ENCODE results near the gene CMAS.

DNA sequence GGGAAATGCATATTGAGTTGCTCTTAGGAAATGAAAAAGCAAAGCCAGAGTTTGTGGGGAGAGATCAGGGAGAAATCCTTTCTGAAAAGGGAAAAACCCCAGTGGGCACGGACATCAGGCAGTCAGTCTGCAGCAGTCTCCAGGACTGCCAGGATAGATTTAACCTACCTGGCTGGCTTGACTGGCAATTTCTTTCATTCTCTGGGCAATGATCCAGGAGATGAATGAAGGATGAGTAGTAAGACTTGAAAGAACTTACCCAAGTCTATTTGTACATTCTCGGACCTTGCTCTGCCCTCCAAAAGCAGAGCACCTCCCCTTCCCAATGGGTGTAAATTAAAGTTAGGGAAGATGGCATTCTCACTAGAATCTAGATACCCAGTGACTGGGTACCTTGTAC, 42.9 kb downstream of the CMAS start:
- TF ChIP-seq EP300 (IDR thresholded peaks at IDR 0.05; ENCODE audit: borderline replicate concordance in 1 of 2, low read depth in 2 of 2, low read length in 2 of 2) (no peak), SIX5 (IDR thresholded peaks at IDR 0.05; ENCODE audit: low read depth, low read length) (no peak), POLR2A (IDR thresholded peaks at IDR 0.05; ENCODE audit: control extremely low read depth in 1 of 2, low read depth in 2 of 2, low read length in 2 of 2) (no peak), CREB1 (IDR thresholded peaks at IDR 0.05) (no peak), PHF8 (conservative IDR thresholded peaks at IDR 0.05; ENCODE audit: low read depth, low read length) (no peak), JUND (IDR thresholded peaks at IDR 0.05; ENCODE audit: low read length) (no peak), CHD2 (IDR thresholded peaks at IDR 0.05; ENCODE audit: low read length) (no peak)
- TF ChIP-seq, protein P1, sequence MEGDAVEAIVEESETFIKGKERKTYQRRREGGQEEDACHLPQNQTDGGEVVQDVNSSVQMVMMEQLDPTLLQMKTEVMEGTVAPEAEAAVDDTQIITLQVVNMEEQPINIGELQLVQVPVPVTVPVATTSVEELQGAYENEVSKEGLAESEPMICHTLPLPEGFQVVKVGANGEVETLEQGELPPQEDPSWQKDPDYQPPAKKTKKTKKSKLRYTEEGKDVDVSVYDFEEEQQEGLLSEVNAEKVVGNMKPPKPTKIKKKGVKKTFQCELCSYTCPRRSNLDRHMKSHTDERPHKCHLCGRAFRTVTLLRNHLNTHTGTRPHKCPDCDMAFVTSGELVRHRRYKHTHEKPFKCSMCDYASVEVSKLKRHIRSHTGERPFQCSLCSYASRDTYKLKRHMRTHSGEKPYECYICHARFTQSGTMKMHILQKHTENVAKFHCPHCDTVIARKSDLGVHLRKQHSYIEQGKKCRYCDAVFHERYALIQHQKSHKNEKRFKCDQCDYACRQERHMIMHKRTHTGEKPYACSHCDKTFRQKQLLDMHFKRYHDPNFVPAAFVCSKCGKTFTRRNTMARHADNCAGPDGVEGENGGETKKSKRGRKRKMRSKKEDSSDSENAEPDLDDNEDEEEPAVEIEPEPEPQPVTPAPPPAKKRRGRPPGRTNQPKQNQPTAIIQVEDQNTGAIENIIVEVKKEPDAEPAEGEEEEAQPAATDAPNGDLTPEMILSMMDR (IDR thresholded peaks at IDR 0.05; ENCODE audit: control extremely low read depth in 1 of 3, insufficient read depth in 1 of 3, low read depth in 1 of 3, low read length in 3 of 3) = no peak
